ENCODE measurements around the gene IFT74. TPM values are rescaled to one million over a fixed set of nuclear protein-coding genes. Genes with fewer than 3 reads are reported as not detected.
"Not testable (repeated sequence)": the region's sequence is repeated elsewhere in the genome, so short reads cannot be mapped to it uniquely, and the experiment has no call there.

The IFT74 gene
- total RNA-seq, 2 donors from 2014 or later: 4.7 to 8.9 TPM

DNA sequence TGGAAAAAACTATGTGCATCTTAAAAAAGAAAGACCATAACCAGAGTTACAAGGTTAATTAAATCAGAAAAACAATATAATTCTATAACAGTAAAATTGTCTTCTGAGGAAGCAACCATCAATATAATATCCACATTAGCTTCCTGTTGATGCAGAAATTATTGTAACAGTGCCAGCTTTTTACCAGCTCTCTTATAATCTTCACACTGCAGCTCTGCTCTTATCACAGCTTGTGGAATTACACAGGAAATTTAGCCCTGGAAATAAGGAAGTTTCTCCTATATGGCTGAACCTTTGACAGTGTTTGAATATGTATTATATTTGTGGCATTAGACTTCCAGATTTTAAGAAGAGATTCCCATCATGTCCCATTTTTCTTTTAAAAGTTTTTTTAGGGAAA lies 103.7 kb downstream of the IFT74 start:
- Mint-ChIP-seq H3K4me3 (no peak overlapping the region), H3K27ac (no peak overlapping the region), H3K36me3 (ENCODE audit: low read depth) (peaks cover 5% of the 10 kb centered on the region), H3K4me1 (no peaks in the 10 kb centered on the region), H3K27me3 (no peaks in the 10 kb centered on the region)
- no peaks in the 10 kb centered on the region for H3K9me3 ChIP-seq (ENCODE audit: control insufficient read depth, low read length, poor library complexity, severe bottlenecking)
- ATAC-seq (no peak), DNase-seq (no peak)

DNA sequence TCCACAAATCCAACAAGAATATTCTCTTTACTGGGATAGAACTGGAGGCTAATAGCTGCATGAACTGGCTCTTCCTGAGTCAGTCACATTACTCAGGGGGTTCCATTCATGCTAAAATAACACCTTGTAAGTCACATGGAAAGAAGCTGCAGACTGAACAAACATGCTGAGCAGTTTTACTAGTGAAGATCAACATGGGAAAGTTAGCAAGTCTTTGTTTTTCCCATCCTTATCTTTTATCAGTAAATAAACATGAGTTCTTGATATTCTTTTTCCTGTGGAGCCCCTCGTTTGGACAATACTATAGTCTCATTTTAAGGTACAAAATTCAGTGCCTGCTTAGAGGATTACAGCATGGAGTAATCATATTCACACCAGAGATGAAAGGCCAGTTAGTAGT lies 109.1 kb downstream of the IFT74 start:
- H3K4me1 Mint-ChIP-seq: no peaks in the 10 kb centered on the region
- ATAC-seq: no peak
- H3K27ac Mint-ChIP-seq: no peak overlapping the region
- H3K27me3 Mint-ChIP-seq: no peaks in the 10 kb centered on the region
- no peaks in the 10 kb centered on the region for H3K9me3 ChIP-seq (ENCODE audit: control insufficient read depth, low read length, poor library complexity, severe bottlenecking)
- no peaks in the 10 kb centered on the region for H3K36me3 Mint-ChIP-seq (ENCODE audit: low read depth)
- DNase-seq: no peak
- no peak overlapping the region for H3K4me3 Mint-ChIP-seq

DNA sequence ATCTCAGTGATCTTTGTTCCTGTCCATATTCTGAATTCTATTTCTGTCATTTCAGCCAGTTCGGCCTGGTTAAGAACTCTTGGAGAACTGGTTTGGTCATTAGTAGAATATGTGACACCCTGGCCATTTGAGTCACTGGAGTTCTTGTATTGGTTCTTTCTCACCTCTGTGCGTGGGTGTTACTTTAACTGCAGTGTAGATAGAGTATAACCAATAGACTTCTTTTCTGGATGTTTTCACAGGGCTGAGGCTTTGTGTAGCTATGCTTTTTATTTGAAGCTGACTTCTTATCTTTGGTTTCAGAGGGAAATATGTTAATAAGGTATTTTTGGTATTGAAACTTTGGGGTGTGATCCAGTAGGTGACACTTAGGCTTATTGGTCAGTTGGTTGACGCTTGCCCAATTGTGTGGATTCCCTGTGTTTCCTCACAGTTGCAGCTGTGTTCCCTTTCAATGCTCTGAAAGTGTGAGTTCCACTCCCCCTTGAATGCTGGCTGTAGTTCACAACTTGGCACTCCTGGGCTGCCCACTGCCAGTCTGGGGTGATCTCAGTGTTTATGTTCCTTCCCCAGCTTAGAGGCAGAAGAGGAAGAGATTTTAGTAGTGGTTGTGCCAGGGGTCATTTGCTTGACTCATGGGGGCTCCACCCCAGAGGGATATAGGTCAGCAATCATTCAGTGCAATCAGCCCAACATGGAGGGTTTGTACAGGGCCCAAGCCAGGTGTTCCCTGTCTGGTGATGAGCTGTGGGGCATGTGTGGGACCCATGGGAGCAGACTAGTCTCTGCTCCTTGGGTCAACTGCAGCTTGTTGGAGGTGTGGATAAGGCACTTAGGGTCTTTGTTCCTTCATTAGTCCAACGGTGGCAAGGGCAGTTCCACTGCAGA lies 117.9 kb downstream of the IFT74 start:
- no peaks in the 10 kb centered on the region for H3K36me3 Mint-ChIP-seq (ENCODE audit: low read depth)
- no peaks in the 10 kb centered on the region for H3K4me1 Mint-ChIP-seq
- no peak for ATAC-seq
- no peak for DNase-seq
- no peaks in the 10 kb centered on the region for H3K27me3 Mint-ChIP-seq
- H3K27ac Mint-ChIP-seq: no peak overlapping the region
- H3K9me3 ChIP-seq (ENCODE audit: control insufficient read depth, low read length, poor library complexity, severe bottlenecking): no peaks in the 10 kb centered on the region
- H3K4me3 Mint-ChIP-seq: no peak overlapping the region

DNA sequence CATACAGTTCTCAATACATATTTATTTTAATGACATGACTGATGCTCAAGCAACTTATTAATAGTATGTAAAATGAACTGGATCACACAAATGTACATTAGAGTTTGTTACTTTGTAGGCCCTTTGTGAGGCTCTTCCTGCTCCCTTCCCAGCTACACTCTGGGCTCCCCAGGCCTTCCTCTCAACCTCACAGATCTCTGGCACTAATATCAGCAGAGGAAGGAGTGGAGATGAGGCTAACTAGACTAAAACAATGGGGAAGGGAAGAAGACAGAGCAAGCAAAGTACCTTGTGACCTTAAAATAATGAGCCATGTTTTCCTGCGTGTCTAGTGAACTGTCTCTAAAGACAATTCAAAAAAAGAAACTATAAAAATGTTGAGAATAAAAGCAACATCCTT lies 122.5 kb downstream of the IFT74 start:
- H3K36me3 Mint-ChIP-seq (ENCODE audit: low read depth): no peaks in the 10 kb centered on the region
- no peak for DNase-seq
- no peak overlapping the region for H3K27ac Mint-ChIP-seq
- H3K9me3 ChIP-seq (ENCODE audit: control insufficient read depth, low read length, poor library complexity, severe bottlenecking): no peaks in the 10 kb centered on the region
- no peak overlapping the region for H3K4me3 Mint-ChIP-seq
- no peaks in the 10 kb centered on the region for H3K27me3 Mint-ChIP-seq
- no peak for ATAC-seq
- H3K4me1 Mint-ChIP-seq: no peaks in the 10 kb centered on the region

DNA sequence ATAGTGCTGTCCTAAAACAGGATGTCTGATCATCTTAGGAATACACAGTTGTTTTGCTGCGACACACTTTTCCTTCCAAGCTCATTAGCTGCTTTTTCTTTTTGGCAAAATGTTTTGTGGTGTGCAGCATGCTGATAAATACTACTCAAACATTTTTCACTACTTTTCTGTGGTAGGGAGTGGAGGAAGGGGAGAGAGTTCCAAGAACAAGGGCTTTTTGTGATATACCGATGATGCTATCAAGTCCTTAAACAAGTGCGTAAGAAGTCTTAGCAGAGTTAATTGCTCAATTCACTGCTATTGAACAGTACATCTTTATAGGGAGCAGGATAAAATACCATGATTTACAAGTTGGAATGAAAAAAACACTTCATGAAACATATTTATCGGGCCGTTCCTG lies 129.2 kb downstream of the IFT74 start:
- DNase-seq (no peak), ATAC-seq (no peak)
- no peak overlapping the region for H3K27ac Mint-ChIP-seq

DNA sequence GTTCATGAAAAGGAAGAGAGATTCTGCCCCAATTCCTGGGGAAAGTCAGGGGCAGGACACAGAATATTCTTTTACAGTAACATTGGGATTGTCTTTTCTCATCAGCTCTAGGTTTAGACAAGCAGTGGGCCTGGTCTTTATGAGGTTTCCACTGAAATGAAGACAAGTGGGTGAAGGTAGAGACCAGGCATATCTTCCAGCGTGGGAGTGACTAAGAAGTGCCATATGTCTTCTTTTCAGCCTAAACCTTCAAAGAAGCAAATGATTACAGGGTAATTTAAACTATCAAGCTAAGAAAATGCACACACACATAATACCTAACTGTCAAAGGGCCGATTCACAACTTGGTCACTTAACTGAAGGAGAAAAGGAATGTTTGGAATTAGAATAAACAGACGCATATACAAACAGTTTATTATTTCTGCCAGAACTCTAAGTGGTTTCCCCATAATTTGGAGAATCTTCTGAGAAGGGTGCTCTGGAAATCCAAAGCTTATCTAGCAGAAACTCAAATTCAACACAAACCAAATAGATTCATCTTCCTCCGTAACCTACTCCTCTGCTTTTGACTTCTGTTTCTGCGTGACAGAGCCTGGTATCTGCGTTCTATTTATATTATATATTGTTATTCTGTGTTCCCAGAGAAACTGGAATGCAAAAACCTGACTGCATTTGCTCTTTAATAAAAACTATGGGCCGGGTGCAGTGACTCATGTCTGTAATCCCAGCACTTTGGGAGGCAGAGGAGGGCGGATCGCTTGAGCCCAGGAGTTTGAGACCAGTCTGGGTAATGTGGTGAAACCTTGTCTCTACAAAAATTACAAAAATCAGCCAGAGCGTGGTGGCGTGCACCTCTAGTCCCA lies 130.8 kb downstream of the IFT74 start:
- H3K27ac Mint-ChIP-seq: no peak overlapping the region
- no peak overlapping the region for H3K4me3 Mint-ChIP-seq
- no peaks in the 10 kb centered on the region for H3K9me3 ChIP-seq (ENCODE audit: control insufficient read depth, low read length, poor library complexity, severe bottlenecking)
- no peaks in the 10 kb centered on the region for H3K36me3 Mint-ChIP-seq (ENCODE audit: low read depth)
- DNase-seq (no peak), ATAC-seq (no peak)
- peaks cover 6% of the 10 kb centered on the region for H3K27me3 Mint-ChIP-seq
- H3K4me1 Mint-ChIP-seq: no peaks in the 10 kb centered on the region

More for the DNA sequence above, 129.2 kb downstream of the IFT74 start:
- Mint-ChIP-seq H3K4me3 (no peak overlapping the region), H3K36me3 (ENCODE audit: low read depth) (no peaks in the 10 kb centered on the region), H3K4me1 (no peaks in the 10 kb centered on the region), H3K27me3 (peaks cover 6% of the 10 kb centered on the region)
- H3K9me3 ChIP-seq (ENCODE audit: control insufficient read depth, low read length, poor library complexity, severe bottlenecking): no peaks in the 10 kb centered on the region

DNA sequence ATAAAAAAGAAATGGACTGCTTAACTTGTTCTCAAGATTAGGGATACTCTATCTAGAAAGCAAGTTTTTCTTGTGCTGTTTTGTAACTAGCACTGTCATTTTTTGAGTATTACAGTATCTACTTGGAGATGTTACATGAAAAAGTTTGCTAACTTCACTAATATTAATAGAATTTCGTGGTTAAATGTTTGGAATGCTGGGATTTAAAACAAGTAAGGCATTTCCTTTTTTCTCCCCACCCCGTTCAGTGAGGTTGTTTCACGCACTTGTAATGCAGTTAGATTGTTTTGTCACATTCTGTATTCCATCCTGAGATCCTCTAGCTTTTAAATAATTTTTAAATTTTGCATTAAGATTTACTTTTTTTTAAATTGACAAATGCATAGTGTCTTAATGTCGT lies 132.8 kb downstream of the IFT74 start:
- H3K27me3 Mint-ChIP-seq: peaks cover 6% of the 10 kb centered on the region
- no peaks in the 10 kb centered on the region for H3K36me3 Mint-ChIP-seq (ENCODE audit: low read depth)
- H3K4me3 Mint-ChIP-seq: no peak overlapping the region
- ATAC-seq (no peak), DNase-seq (no peak)
- H3K27ac Mint-ChIP-seq: no peak overlapping the region
- no peaks in the 10 kb centered on the region for H3K9me3 ChIP-seq (ENCODE audit: control insufficient read depth, low read length, poor library complexity, severe bottlenecking)
- no peaks in the 10 kb centered on the region for H3K4me1 Mint-ChIP-seq

DNA sequence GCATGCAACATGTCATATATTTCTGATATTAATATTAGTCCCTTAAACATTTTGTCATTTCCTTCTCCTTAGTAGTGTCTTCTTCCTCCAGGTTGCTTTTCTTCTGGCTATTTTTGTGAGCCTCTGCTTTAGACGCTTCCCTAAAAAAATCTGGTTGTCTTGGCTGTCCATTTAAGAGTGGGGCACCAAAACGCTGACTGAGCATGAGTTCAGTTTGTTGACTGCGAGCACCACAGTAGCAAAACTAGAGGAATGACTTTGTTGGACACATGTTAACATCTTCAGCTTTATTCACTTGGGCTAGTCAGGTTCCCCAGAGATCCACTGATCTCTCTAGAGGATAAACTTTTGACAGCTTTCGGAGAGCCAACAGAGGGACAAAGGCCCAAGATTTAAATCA lies 133.5 kb downstream of the IFT74 start:
- H3K27ac Mint-ChIP-seq: no peak overlapping the region
- DNase-seq (no peak), ATAC-seq (no peak)
- H3K9me3 ChIP-seq (ENCODE audit: control insufficient read depth, low read length, poor library complexity, severe bottlenecking): no peaks in the 10 kb centered on the region
- peaks cover 12% of the 10 kb centered on the region for H3K27me3 Mint-ChIP-seq
- no peaks in the 10 kb centered on the region for H3K36me3 Mint-ChIP-seq (ENCODE audit: low read depth)
- no peaks in the 10 kb centered on the region for H3K4me1 Mint-ChIP-seq
- no peak overlapping the region for H3K4me3 Mint-ChIP-seq

DNA sequence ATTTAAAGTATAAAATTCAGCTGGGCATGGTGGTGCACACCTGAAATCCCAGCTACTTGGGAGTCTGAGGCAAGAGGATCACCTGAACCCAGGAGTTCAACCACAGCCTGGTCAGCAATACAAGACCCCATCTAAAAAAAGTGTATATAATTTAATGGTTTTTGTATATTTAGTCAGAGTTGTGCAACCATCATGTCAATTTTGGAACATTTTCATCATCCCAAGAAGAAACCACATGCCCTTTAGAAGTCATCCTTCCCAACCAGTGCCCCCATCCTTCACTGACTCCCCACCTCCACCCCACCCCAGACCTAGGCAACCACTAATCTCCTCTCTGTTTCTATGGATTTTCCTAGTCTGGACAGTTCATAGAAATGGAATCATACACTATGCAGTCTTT lies 134.0 kb downstream of the IFT74 start:
- DNase-seq (no peak), ATAC-seq (no peak)
- no peaks in the 10 kb centered on the region for H3K4me1 Mint-ChIP-seq
- no peaks in the 10 kb centered on the region for H3K9me3 ChIP-seq (ENCODE audit: control insufficient read depth, low read length, poor library complexity, severe bottlenecking)
- H3K27ac Mint-ChIP-seq: no peak overlapping the region
- H3K4me3 Mint-ChIP-seq: no peak overlapping the region
- peaks cover 16% of the 10 kb centered on the region for H3K27me3 Mint-ChIP-seq
- no peaks in the 10 kb centered on the region for H3K36me3 Mint-ChIP-seq (ENCODE audit: low read depth)

DNA sequence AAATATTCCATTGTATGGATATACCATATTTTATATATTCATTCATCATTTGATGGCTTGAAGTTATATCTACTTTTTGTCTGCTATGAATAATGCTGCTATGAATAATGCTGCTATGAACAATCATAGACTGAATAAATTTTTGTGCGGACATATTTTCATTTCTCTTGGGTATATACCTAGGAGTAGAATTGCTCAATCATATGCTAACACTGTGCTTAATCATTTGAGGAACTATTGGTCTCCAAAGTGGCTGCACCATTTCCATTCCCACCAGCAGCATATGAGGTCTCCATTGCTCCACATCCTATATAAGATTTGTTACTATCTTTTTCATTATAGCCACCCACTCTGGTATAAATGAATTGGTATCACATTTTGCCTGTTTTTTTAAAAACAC lies 134.5 kb downstream of the IFT74 start:
- H3K9me3 ChIP-seq (ENCODE audit: control insufficient read depth, low read length, poor library complexity, severe bottlenecking): no peaks in the 10 kb centered on the region
- Mint-ChIP-seq H3K27ac (no peak overlapping the region), H3K36me3 (ENCODE audit: low read depth) (no peaks in the 10 kb centered on the region), H3K4me3 (no peak overlapping the region), H3K4me1 (no peaks in the 10 kb centered on the region), H3K27me3 (peaks cover 16% of the 10 kb centered on the region)
- ATAC-seq: no peak
- no peak for DNase-seq

DNA sequence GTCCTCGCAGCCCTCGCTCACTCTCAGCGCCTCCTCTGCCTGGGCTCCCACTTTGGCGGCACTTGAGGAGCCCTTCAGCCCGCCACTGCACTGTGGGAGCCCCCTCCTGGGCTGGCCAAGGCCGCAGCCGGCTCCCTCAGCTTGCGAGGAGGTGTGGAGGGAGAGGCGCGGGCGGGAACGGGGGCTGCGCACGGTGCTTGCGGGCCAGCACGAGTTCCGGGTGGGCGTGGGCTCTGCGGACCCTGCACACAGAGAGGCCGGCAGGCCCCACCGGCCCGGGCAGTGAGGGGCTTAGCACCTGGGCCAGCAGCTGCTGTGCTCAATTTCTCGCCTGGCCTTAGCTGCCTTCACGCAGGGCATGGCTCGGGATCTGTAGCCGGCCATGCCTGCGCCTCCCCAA lies 136.3 kb downstream of the IFT74 start:
- H3K4me3 Mint-ChIP-seq; H3K36me3 Mint-ChIP-seq (ENCODE audit: low read depth); H3K9me3 ChIP-seq (ENCODE audit: control insufficient read depth, low read length, poor library complexity, severe bottlenecking); H3K4me1 Mint-ChIP-seq; H3K27ac Mint-ChIP-seq; ATAC-seq; DNase-seq: not testable (repeated sequence)
- peaks cover 16% of the 10 kb centered on the region for H3K27me3 Mint-ChIP-seq

DNA sequence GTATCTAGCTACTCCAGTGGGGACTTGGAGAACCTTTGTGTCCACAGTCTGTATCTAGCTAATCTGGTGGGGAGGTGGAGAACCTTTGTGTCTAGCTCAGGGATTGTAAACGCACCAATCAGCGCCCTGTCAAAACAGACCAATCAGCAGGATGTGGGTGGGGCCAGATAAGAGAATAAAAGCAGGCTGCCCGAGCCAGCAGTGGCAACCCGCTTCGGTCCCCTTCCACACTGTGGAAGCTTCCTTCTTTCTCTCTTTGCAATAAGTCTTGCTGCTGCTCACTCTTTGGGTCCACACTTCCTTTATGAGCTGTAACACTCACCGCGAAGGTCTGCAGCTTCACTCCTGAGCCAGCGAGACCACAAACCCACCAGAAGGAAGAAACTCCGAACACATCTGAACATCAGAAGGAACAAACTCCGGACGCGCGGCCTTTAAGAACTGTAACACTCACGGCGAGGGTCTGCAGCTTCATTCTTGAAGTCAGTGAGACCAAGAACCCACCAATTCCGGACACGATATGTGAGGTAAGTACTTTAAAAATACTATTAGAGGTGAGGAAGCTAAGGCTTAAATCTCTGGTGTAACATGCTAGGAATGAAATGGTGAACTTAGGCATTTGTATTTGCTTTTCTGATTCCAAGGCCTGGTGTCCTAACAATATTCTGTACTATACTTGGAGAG lies 137.3 kb downstream of the IFT74 start:
- H3K27me3 Mint-ChIP-seq: peaks cover 16% of the 10 kb centered on the region
- H3K36me3 Mint-ChIP-seq (ENCODE audit: low read depth); H3K4me1 Mint-ChIP-seq; H3K9me3 ChIP-seq (ENCODE audit: control insufficient read depth, low read length, poor library complexity, severe bottlenecking); H3K4me3 Mint-ChIP-seq; ATAC-seq; DNase-seq; H3K27ac Mint-ChIP-seq: not testable (repeated sequence)

DNA sequence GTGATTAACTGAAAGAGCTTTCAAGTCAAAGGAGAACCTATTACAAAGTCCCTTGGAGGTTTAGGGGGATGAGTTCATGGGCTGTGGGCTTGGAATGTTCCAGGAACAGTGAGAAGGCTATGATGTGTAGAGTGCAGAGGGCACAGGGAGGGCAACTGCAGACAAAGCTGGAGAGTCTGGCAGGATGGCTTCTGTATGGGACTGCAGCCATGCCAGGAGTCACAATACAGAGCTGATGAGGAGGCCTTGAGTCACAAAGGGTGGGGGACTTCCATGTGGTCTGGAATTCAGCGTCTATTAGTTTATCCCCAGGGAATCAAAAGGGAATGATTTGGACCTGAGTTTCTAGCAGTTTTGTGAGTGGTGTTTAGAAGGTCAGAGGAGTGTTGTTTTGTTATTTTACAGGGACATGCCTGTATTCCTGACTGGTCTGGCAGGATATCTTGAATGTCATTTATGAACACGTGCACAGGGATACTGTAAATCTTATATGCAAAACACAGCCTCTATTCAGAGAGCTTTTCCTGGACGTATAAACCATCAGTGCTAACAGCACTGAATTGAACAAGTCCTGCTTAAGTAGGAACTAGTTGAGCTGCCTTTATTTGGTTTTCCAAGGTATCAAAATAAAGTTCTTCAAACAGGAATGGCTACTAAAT lies 138.6 kb downstream of the IFT74 start:
- Mint-ChIP-seq H3K4me1 (no peaks in the 10 kb centered on the region), H3K27me3 (peaks cover 14% of the 10 kb centered on the region), H3K4me3 (no peak overlapping the region), H3K27ac (no peak overlapping the region), H3K36me3 (ENCODE audit: low read depth) (no peaks in the 10 kb centered on the region)
- H3K9me3 ChIP-seq (ENCODE audit: control insufficient read depth, low read length, poor library complexity, severe bottlenecking): no peaks in the 10 kb centered on the region
- no peak for DNase-seq
- no peak for ATAC-seq
